ENCODE measurements around the gene TRAF7. TPM values are rescaled to one million over a fixed set of nuclear protein-coding genes. Genes with fewer than 3 reads are reported as not detected.
A peak's percentile ranks its signal among the peaks of the same experiment; 100 is the strongest.

The TRAF7 gene
- total and polyA plus RNA-seq, 2 of the 13 experiments (the other 11 are each of a cell fraction or from before 2014, with no cell fraction given): 47.9 to 65.6 TPM

GRCh38 chr16:2147981-2148671 lies 7.5 kb upstream of the TRAF7 start, which contains the start of gene RAB26 (continued):
- TF ChIP-seq, protein P1, sequence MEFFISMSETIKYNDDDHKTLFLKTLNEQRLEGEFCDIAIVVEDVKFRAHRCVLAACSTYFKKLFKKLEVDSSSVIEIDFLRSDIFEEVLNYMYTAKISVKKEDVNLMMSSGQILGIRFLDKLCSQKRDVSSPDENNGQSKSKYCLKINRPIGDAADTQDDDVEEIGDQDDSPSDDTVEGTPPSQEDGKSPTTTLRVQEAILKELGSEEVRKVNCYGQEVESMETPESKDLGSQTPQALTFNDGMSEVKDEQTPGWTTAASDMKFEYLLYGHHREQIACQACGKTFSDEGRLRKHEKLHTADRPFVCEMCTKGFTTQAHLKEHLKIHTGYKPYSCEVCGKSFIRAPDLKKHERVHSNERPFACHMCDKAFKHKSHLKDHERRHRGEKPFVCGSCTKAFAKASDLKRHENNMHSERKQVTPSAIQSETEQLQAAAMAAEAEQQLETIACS (CRISPR knock-in tag; IDR thresholded peaks at IDR 0.05): no peak
- TF ChIP-seq ETV6 (CRISPR knock-in tag; conservative IDR thresholded peaks at IDR 0.05): 0 out of 2 replicates have a peak, but pooled peaks have one; percentile 36
- TF ChIP-seq PCBP1 (IDR thresholded peaks at IDR 0.05; ENCODE audit: borderline replicate concordance, low read depth, low read length): no peak
- 0 out of 2 replicates have a peak, but pooled peaks have one; percentile 9 for TF ChIP-seq KLF12 (CRISPR knock-in tag; IDR thresholded peaks at IDR 0.05; ENCODE audit: borderline replicate concordance)
- TF ChIP-seq ZNF20 (CRISPR knock-in tag; IDR thresholded peaks at IDR 0.05): no peak
- TF ChIP-seq GLI4 (CRISPR knock-in tag; IDR thresholded peaks at IDR 0.05; ENCODE audit: borderline replicate concordance): no peak
- TF ChIP-seq, protein P2, sequence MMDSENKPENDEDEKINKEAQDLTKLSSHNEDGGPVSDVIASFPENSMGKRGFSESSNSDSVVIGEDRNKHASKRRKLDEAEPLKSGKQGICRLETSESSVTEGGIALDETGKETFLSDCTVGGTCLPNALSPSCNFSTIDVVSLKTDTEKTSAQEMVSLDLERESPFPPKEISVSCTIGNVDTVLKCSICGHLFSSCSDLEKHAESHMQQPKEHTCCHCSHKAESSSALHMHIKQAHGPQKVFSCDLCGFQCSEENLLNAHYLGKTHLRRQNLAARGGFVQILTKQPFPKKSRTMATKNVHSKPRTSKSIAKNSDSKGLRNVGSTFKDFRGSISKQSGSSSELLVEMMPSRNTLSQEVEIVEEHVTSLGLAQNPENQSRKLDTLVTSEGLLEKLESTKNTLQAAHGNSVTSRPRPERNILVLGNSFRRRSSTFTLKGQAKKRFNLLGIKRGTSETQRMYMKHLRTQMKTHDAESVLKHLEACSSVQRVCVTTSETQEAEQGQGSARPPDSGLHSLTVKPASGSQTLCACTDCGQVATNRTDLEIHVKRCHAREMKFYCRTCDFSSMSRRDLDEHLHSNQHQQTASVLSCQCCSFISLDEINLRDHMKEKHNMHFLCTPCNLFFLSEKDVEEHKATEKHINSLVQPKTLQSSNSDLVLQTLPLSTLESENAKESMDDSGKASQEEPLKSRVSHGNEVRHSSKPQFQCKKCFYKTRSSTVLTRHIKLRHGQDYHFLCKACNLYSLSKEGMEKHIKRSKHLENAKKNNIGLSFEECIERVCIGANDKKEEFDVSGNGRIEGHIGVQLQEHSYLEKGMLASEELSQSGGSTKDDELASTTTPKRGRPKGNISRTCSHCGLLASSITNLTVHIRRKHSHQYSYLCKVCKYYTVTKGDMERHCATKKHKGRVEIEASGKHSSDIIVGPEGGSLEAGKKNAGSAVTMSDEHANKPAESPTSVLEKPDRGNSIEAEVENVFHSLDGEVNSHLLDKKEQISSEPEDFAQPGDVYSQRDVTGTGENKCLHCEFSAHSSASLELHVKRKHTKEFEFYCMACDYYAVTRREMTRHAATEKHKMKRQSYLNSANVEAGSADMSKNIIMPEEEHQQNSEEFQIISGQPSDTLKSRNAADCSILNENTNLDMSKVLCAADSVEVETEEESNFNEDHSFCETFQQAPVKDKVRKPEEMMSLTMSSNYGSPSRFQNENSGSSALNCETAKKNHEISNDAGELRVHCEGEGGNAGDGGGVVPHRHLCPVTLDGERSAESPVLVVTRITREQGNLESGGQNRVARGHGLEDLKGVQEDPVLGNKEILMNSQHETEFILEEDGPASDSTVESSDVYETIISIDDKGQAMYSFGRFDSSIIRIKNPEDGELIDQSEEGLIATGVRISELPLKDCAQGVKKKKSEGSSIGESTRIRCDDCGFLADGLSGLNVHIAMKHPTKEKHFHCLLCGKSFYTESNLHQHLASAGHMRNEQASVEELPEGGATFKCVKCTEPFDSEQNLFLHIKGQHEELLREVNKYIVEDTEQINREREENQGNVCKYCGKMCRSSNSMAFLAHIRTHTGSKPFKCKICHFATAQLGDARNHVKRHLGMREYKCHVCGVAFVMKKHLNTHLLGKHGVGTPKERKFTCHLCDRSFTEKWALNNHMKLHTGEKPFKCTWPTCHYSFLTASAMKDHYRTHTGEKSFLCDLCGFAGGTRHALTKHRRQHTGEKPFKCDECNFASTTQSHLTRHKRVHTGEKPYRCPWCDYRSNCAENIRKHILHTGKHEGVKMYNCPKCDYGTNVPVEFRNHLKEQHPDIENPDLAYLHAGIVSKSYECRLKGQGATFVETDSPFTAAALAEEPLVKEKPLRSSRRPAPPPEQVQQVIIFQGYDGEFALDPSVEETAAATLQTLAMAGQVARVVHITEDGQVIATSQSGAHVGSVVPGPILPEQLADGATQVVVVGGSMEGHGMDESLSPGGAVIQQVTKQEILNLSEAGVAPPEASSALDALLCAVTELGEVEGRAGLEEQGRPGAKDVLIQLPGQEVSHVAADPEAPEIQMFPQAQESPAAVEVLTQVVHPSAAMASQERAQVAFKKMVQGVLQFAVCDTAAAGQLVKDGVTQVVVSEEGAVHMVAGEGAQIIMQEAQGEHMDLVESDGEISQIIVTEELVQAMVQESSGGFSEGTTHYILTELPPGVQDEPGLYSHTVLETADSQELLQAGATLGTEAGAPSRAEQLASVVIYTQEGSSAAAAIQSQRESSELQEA (CRISPR knock-in tag; IDR thresholded peaks at IDR 0.05; ENCODE audit: not compliant biosample characterization): no peak
- TF ChIP-seq CHD4 (IDR thresholded peaks at IDR 0.05; ENCODE audit: borderline replicate concordance, low read length): peak; percentile 71; the same call in 1 of the 2 replicates
- TF ChIP-seq, protein P3, sequence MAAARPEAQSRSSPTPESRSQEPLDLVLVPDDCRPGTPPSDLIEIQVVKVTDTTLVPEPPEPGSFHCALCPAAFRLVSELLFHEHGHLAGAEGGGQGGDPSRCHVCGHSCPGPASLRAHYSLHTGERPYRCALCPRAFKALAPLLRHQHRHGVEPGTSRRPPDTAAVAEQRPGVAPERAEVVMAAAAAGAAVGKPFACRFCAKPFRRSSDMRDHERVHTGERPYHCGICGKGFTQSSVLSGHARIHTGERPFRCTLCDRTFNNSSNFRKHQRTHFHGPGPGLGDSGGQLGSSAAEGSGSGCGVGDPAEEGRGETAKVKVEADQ (CRISPR knock-in tag; IDR thresholded peaks at IDR 0.05; ENCODE audit: borderline replicate concordance): no peak
- no peak for TF ChIP-seq ZNF30 (CRISPR knock-in tag; IDR thresholded peaks at IDR 0.05)
- TF ChIP-seq GATA4 (IDR thresholded peaks at IDR 0.05; ENCODE audit: borderline replicate concordance, low read depth): no peak
- no peak for TF ChIP-seq ATF4 (CRISPR knock-in tag; IDR thresholded peaks at IDR 0.05)
- TF ChIP-seq, protein P4, sequence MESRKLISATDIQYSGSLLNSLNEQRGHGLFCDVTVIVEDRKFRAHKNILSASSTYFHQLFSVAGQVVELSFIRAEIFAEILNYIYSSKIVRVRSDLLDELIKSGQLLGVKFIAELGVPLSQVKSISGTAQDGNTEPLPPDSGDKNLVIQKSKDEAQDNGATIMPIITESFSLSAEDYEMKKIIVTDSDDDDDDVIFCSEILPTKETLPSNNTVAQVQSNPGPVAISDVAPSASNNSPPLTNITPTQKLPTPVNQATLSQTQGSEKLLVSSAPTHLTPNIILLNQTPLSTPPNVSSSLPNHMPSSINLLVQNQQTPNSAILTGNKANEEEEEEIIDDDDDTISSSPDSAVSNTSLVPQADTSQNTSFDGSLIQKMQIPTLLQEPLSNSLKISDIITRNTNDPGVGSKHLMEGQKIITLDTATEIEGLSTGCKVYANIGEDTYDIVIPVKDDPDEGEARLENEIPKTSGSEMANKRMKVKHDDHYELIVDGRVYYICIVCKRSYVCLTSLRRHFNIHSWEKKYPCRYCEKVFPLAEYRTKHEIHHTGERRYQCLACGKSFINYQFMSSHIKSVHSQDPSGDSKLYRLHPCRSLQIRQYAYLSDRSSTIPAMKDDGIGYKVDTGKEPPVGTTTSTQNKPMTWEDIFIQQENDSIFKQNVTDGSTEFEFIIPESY (CRISPR knock-in tag; IDR thresholded peaks at IDR 0.05): no peak
- peak; percentile 69 for TF ChIP-seq ETV5 (CRISPR knock-in tag; IDR thresholded peaks at IDR 0.05; ENCODE audit: borderline replicate concordance)
- TF ChIP-seq SETDB1 (CRISPR knock-in tag; IDR thresholded peaks at IDR 0.05; ENCODE audit: borderline replicate concordance): no peak
